Measurements from ENCODE around the gene MTHFS. TPM values are rescaled to one million over a fixed set of nuclear protein-coding genes. Genes with fewer than 3 reads are reported as not detected.

Gene MTHFS
- 76.8 to 95.5 TPM (median 81.4 TPM) in 5 replicates for total RNA-seq (2022; extraction: Qiagen RNA extraction; ENCODE audit: low read depth)

GRCh38 chr15:79896634-79897379, at the start of gene MTHFS:
Gene MTHFS, minus strand, starts transcription at chr15:79897014. Its CDS starts 26 bp downstream, at chr15:79896988.

Other genes starting within 250 kb of the MTHFS start
- gene BCL2A1, start 74.2 kb upstream of the MTHFS start, total RNA-seq (2022; extraction: Qiagen RNA extraction; ENCODE audit: low read depth): 10.0 to 22.2 TPM (median 11.4 TPM) in 5 replicates
- 92.0 to 113 TPM (median 99.0 TPM) in 5 replicates for gene ZFAND6, start 162.7 kb upstream of the MTHFS start, total RNA-seq (2022; extraction: Qiagen RNA extraction; ENCODE audit: low read depth)

Measured in A549 treated with ZK216348 at 1 μM for 4 hours (cell line).